ENCODE data around the gene KLHDC8B. TPM values are rescaled to one million over a fixed set of nuclear protein-coding genes. Genes with fewer than 3 reads are reported as not detected.

Gene KLHDC8B
- total RNA-seq, 1 experiment from 2014 or later: 6.8 TPM

- ChIA-PET POLR2A (no interaction called here), CTCF (no interaction called here)
- DNase-seq (ENCODE audit: low read depth, low spot score) (no peak), ATAC-seq (no peak)
- Histone ChIP-seq H3K27me3 (ENCODE audit: control insufficient read depth, insufficient read depth, low read length) (no peaks in the 10 kb centered on the region), H3K4me3 (ENCODE audit: low read depth in 2 of 2, low read length in 2 of 2) (no peak overlapping the region), H3K4me1 (ENCODE audit: control insufficient read depth, insufficient read depth, low read length) (no peaks in the 10 kb centered on the region), H3K27ac (ENCODE audit: low read length) (no peak overlapping the region), H3K36me3 (ENCODE audit: control insufficient read depth, insufficient read depth, low read length) (no peaks in the 10 kb centered on the region), H3K9me3 (ENCODE audit: control insufficient read depth, insufficient read depth, low read depth, low read length) (no peaks in the 10 kb centered on the region)
- intact Hi-C loops (cut with micrococcal nuclease; ENCODE audit: unreplicated experiment): no loop called here
- no TSS peak for BruUV-seq (replicated peaks)
- in situ Hi-C loops (cut with HindIII; ENCODE audit: low pct_unique_long_range_greater_than_20kb, low sequenced_read_pairs): no loop called here
- TF ChIP-seq POLR2AphosphoS5 (IDR thresholded peaks at IDR 0.05; ENCODE audit: low read depth, low read length) (no peak), SIN3A (IDR thresholded peaks at IDR 0.05; ENCODE audit: borderline replicate concordance, insufficient read depth, low read depth, low read length) (no peak), CTCF (IDR thresholded peaks at IDR 0.05) (no peak), REST (IDR thresholded peaks at IDR 0.05; ENCODE audit: insufficient read depth in 1 of 2, low read depth in 2 of 2, low read length in 1 of 2) (no peak), TCF7L2 (IDR thresholded peaks at IDR 0.05; ENCODE audit: low read depth, low read length) (no peak)
These were observed 26.8 kb downstream of the KLHDC8B start for GRCh38 chr3:49198161-49198560.

GRCh38 chr3:49198611-49199230 lies 27.3 kb downstream of the KLHDC8B start:
- no peaks in the 10 kb centered on the region for H3K27me3 ChIP-seq (ENCODE audit: control insufficient read depth, insufficient read depth, low read length)
- H3K27ac ChIP-seq (ENCODE audit: low read length): no peak overlapping the region
- in situ Hi-C loops (cut with HindIII; ENCODE audit: low pct_unique_long_range_greater_than_20kb, low sequenced_read_pairs) (no loop called here), intact Hi-C loops (cut with micrococcal nuclease; ENCODE audit: unreplicated experiment) (no loop called here)
- POLR2A ChIA-PET: no interaction called here
- no peak for ATAC-seq
- no peaks in the 10 kb centered on the region for H3K9me3 ChIP-seq (ENCODE audit: control insufficient read depth, insufficient read depth, low read depth, low read length)
- CTCF ChIA-PET: no interaction called here
- TF ChIP-seq REST (IDR thresholded peaks at IDR 0.05; ENCODE audit: insufficient read depth in 1 of 2, low read depth in 2 of 2, low read length in 1 of 2): no peak
- TF ChIP-seq TCF7L2 (IDR thresholded peaks at IDR 0.05; ENCODE audit: low read depth, low read length): no peak
- TF ChIP-seq POLR2AphosphoS5 (IDR thresholded peaks at IDR 0.05; ENCODE audit: low read depth, low read length): no peak
- no peak for TF ChIP-seq SIN3A (IDR thresholded peaks at IDR 0.05; ENCODE audit: borderline replicate concordance, insufficient read depth, low read depth, low read length)
- TF ChIP-seq CTCF (IDR thresholded peaks at IDR 0.05): no peak
- no peak overlapping the region for H3K4me3 ChIP-seq (ENCODE audit: low read depth in 2 of 2, low read length in 2 of 2)
- DNase-seq (ENCODE audit: low read depth, low spot score): no peak
- BruUV-seq (replicated peaks): no TSS peak
- no peaks in the 10 kb centered on the region for H3K4me1 ChIP-seq (ENCODE audit: control insufficient read depth, insufficient read depth, low read length)
- H3K36me3 ChIP-seq (ENCODE audit: control insufficient read depth, insufficient read depth, low read length): no peaks in the 10 kb centered on the region

All from Panc1 (cell line).